Measurements from ENCODE around the gene MYEOV. TPM values are rescaled to one million over a fixed set of nuclear protein-coding genes. Genes with fewer than 3 reads are reported as not detected.

The MYEOV gene
- total and polyA plus RNA-seq, 10 of the 15 experiments (the other 5 are each of a cell fraction or from before 2014, with no cell fraction given), result 0.05 to 0.40 (median 0.26) TPM; not detected in 3

DNA sequence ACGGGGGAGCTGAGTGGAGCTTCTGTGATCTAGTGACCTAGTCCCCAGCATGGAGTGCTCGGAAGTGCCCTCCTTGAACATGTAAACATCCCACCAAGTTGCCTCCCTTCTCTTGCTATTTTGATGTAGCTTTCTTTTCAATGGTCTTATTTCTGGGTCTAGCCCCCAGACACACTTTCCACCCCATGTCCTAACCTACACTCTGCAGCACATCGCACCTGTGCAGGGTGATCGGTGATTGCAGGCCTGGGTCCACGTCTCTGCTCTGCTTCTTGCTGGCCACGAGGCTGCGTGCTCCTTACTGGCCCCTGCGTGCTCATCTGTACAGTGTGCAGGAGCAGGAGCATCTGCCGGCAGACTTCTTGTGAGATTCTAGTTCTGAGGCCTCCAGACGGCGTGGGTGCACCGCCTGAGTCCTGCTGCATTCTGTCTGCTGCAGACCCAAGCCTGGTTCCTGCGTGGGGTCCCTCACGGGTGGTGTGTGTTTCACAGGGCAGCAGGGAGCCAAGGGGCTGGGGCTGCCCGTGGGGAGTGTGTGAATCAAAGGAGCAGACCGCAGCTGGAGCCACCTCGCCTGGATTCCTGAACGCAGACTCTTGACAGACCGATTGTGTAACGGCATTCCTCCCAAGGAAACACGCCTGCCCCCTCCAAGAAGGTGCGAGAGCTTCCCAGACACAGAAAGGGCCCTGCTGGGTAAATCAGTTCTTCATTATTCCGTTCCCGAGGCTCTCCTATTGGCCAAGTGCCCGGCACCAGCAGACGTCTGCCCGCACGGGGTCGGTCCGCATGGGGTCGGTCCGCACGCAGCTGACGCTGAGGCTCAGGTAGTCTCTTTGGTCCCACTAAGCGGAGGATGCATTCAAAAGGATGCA, 44.4 kb upstream of the MYEOV start:
- BruUV-seq (replicated peaks), result no TSS peak
- no peaks in the 10 kb centered on the region for H4K20me1 ChIP-seq (ENCODE audit: control insufficient read depth, insufficient read depth)
- in situ Hi-C loops (cut with MboI), result no loop called here
- SMC1A ChIA-PET (ENCODE audit: uncharacterized antibody, unreplicated experiment), result interaction anchor here (1.4 to 1.8 kb wide), 2 partner anchors 11 to 21 kb away, joined by 3 to 4 read pairs; no protein-coding TSS in a partner anchor
- intact Hi-C loops (cut with micrococcal nuclease; ENCODE audit: unreplicated experiment), result loop anchor here (10.0 kb wide), 1 partner anchor 145 kb away; no protein-coding TSS in a partner anchor
- no peak overlapping the region for H3K4me3 ChIP-seq
- no peak overlapping the region for H3K4me2 ChIP-seq (ENCODE audit: control insufficient read depth, insufficient read depth)
- DNase-seq (ENCODE audit: low read depth, low spot score), result no peak
- CTCF ChIA-PET, result no interaction called here
- RAD21 ChIA-PET (ENCODE audit: unreplicated experiment), result no interaction called here
- no peaks in the 10 kb centered on the region for H3K79me2 ChIP-seq (ENCODE audit: control insufficient read depth, insufficient read depth, low read length)
- no peaks in the 10 kb centered on the region for H3K36me3 ChIP-seq (ENCODE audit: control insufficient read depth in 2 of 2, insufficient read depth in 2 of 2, low read length in 1 of 2)
- no peak for FAIRE-seq
- TF ChIP-seq, protein P1, sequence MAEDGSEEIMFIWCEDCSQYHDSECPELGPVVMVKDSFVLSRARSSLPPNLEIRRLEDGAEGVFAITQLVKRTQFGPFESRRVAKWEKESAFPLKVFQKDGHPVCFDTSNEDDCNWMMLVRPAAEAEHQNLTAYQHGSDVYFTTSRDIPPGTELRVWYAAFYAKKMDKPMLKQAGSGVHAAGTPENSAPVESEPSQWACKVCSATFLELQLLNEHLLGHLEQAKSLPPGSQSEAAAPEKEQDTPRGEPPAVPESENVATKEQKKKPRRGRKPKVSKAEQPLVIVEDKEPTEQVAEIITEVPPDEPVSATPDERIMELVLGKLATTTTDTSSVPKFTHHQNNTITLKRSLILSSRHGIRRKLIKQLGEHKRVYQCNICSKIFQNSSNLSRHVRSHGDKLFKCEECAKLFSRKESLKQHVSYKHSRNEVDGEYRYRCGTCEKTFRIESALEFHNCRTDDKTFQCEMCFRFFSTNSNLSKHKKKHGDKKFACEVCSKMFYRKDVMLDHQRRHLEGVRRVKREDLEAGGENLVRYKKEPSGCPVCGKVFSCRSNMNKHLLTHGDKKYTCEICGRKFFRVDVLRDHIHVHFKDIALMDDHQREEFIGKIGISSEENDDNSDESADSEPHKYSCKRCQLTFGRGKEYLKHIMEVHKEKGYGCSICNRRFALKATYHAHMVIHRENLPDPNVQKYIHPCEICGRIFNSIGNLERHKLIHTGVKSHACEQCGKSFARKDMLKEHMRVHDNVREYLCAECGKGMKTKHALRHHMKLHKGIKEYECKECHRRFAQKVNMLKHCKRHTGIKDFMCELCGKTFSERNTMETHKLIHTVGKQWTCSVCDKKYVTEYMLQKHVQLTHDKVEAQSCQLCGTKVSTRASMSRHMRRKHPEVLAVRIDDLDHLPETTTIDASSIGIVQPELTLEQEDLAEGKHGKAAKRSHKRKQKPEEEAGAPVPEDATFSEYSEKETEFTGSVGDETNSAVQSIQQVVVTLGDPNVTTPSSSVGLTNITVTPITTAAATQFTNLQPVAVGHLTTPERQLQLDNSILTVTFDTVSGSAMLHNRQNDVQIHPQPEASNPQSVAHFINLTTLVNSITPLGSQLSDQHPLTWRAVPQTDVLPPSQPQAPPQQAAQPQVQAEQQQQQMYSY (CRISPR knock-in tag; IDR thresholded peaks at IDR 0.05), result no peak
- no peak for TF ChIP-seq NBN (IDR thresholded peaks at IDR 0.05)
- TF ChIP-seq CBX3 (IDR thresholded peaks at IDR 0.05; ENCODE audit: borderline replicate concordance, low read depth), result no peak
- no peak for TF ChIP-seq ZSCAN29 (IDR thresholded peaks at IDR 0.05)
- TF ChIP-seq MYB (IDR thresholded peaks at IDR 0.05; ENCODE audit: borderline replicate concordance, low read depth, low read length), result no peak
- no peak for TF ChIP-seq CHD1 (IDR thresholded peaks at IDR 0.05; ENCODE audit: low read depth, low read length)
- TF ChIP-seq GATAD2B (conservative IDR thresholded peaks at IDR 0.05; ENCODE audit: low read depth), result no peak
- no peak for TF ChIP-seq RB1 (IDR thresholded peaks at IDR 0.05; ENCODE audit: borderline replicate concordance)
- TF ChIP-seq NFIC (IDR thresholded peaks at IDR 0.05; ENCODE audit: low read depth, low read length), result no peak
- TF ChIP-seq BCL11A (IDR thresholded peaks at IDR 0.05; ENCODE audit: low read depth, low read length), result no peak
- no peak for TF ChIP-seq ATF7 (IDR thresholded peaks at IDR 0.05; ENCODE audit: low read depth)
- no peak for TF ChIP-seq SRF (IDR thresholded peaks at IDR 0.05; ENCODE audit: low read depth in 2 of 2, low read length in 2 of 2)
- TF ChIP-seq MEF2A (IDR thresholded peaks at IDR 0.05; ENCODE audit: insufficient read depth, low read depth, low read length), result no peak
- TF ChIP-seq TCF3 (IDR thresholded peaks at IDR 0.05; ENCODE audit: borderline replicate concordance, insufficient read depth, low read depth, low read length), result no peak
- TF ChIP-seq BCLAF1 (IDR thresholded peaks at IDR 0.05), result no peak
- no peak for TF ChIP-seq TCF12 (IDR thresholded peaks at IDR 0.05; ENCODE audit: low read depth, low read length)
- no peak for TF ChIP-seq SREBF2 (IDR thresholded peaks at IDR 0.05; ENCODE audit: low read length)
- no peak for TF ChIP-seq PML (IDR thresholded peaks at IDR 0.05; ENCODE audit: low read length)
- TF ChIP-seq TARDBP (IDR thresholded peaks at IDR 0.05; ENCODE audit: borderline replicate concordance), result no peak
- no peak overlapping the region for H3K27ac ChIP-seq (ENCODE audit: control insufficient read depth, insufficient read depth)
- POLR2A ChIA-PET, result no interaction called here
- H3K27me3 ChIP-seq (replicated peaks in 1 of 2; ENCODE audit: control insufficient read depth in 2 of 2, insufficient read depth in 2 of 2, low read length in 1 of 2), result no peaks in the 10 kb centered on the region
- H3K9me3 ChIP-seq (replicated peaks; ENCODE audit: control insufficient read depth, insufficient read depth, low read length), result peaks cover 9% of the 10 kb centered on the region; the same call in 2 of the 3 replicates
- no peak overlapping the region for H2AFZ ChIP-seq (ENCODE audit: control insufficient read depth, low read depth, low read length)
- no peak overlapping the region for H3K9ac ChIP-seq (ENCODE audit: control insufficient read depth, insufficient read depth, low read length)
- 70% methylated on average over 35 of the region's 35 CpGs for WGBS (ENCODE audit: insufficient coverage, insufficient replicate concordance, low lambda C conversion rate, missing lambda C conversion rate)
- no peak for ATAC-seq
- no peaks in the 10 kb centered on the region for H3K4me1 ChIP-seq (ENCODE audit: control insufficient read depth, insufficient read depth, low read length)
